ENCODE results near the gene CEP112.

GRCh38 chr17:66220079-66220835, 28.3 kb upstream of the CEP112 start:
- TF ChIP-seq EZH2phosphoT487 (IDR thresholded peaks at IDR 0.05; ENCODE audit: unreplicated experiment) (no peak), POLR2AphosphoS5 (IDR thresholded peaks at IDR 0.05; ENCODE audit: low read depth) (no peak), EZH2 (IDR thresholded peaks at IDR 0.05; ENCODE audit: low read depth, unreplicated experiment) (no peak), JUNB (IDR thresholded peaks at IDR 0.05; ENCODE audit: unreplicated experiment) (no peak), REST (IDR thresholded peaks at IDR 0.05; ENCODE audit: unreplicated experiment) (no peak), NANOG (IDR thresholded peaks at IDR 0.05; ENCODE audit: borderline replicate concordance) (no peak), CREB1 (CRISPR knock-in tag; IDR thresholded peaks at IDR 0.05; ENCODE audit: low read depth) (no peak)
- TF ChIP-seq, protein P1, sequence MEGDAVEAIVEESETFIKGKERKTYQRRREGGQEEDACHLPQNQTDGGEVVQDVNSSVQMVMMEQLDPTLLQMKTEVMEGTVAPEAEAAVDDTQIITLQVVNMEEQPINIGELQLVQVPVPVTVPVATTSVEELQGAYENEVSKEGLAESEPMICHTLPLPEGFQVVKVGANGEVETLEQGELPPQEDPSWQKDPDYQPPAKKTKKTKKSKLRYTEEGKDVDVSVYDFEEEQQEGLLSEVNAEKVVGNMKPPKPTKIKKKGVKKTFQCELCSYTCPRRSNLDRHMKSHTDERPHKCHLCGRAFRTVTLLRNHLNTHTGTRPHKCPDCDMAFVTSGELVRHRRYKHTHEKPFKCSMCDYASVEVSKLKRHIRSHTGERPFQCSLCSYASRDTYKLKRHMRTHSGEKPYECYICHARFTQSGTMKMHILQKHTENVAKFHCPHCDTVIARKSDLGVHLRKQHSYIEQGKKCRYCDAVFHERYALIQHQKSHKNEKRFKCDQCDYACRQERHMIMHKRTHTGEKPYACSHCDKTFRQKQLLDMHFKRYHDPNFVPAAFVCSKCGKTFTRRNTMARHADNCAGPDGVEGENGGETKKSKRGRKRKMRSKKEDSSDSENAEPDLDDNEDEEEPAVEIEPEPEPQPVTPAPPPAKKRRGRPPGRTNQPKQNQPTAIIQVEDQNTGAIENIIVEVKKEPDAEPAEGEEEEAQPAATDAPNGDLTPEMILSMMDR (conservative IDR thresholded peaks at IDR 0.05; ENCODE audit: low read depth in 2 of 2): no peak
- TF ChIP-seq, protein P2, sequence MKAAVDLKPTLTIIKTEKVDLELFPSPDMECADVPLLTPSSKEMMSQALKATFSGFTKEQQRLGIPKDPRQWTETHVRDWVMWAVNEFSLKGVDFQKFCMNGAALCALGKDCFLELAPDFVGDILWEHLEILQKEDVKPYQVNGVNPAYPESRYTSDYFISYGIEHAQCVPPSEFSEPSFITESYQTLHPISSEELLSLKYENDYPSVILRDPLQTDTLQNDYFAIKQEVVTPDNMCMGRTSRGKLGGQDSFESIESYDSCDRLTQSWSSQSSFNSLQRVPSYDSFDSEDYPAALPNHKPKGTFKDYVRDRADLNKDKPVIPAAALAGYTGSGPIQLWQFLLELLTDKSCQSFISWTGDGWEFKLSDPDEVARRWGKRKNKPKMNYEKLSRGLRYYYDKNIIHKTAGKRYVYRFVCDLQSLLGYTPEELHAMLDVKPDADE (IDR thresholded peaks at IDR 0.05): no peak
